Thymus (tissue), 11 donors: ENCODE results near the gene OSM. TPM values are rescaled to one million over a fixed set of nuclear protein-coding genes. Genes with fewer than 3 reads are reported as not detected.

Experiments used
- DNase-seq, 9 donors: peaks; one replicate each; pipeline ENCODE4 v3.0.0-alpha.2; 2013; ENCODE audit warnings: low spot score in 9 of 9, low read depth in 6 of 9, missing footprints in 1 of 9
- H3K27ac ChIP-seq, 2 donors: one replicate each; pipeline ENCODE4 v1.5.1; 2013; ENCODE audit warnings: control low read depth in 1 of 2, low read depth in 1 of 2, low read length in 1 of 2, mild to moderate bottlenecking in 1 of 2, moderate library complexity in 1 of 2
- H3K27me3 ChIP-seq, 2 donors: one replicate each; pipeline ENCODE4 v1.5.1; 2013; ENCODE audit warnings: low read length in 1 of 2; ENCODE audit not compliant: control insufficient read depth in 2 of 2, insufficient read depth in 1 of 2
- H3K36me3 ChIP-seq, 2 donors: one replicate each; pipeline ENCODE4 v1.5.1; 2013; ENCODE audit warnings: low read length in 1 of 2, mild to moderate bottlenecking in 1 of 2, moderate library complexity in 1 of 2; ENCODE audit not compliant: control insufficient read depth in 2 of 2, insufficient read depth in 2 of 2
- H3K4me1 ChIP-seq, 2 donors: one replicate each; pipeline ENCODE4 v1.5.1; 2013; ENCODE audit warnings: low read length in 2 of 2; ENCODE audit not compliant: control insufficient read depth in 2 of 2, insufficient read depth in 2 of 2
- H3K4me3 ChIP-seq, 2 donors: one replicate each; pipeline ENCODE4 v1.5.1; 2013; ENCODE audit warnings: low read length in 2 of 2, control low read depth in 1 of 2, mild to moderate bottlenecking in 1 of 2
- H3K9me3 ChIP-seq, 2 donors: one replicate each; pipeline ENCODE4 v1.5.1; 2013; ENCODE audit warnings: low read length in 1 of 2, mild to moderate bottlenecking in 1 of 2; ENCODE audit not compliant: control insufficient read depth in 2 of 2, insufficient read depth in 1 of 2
- WGBS: extraction: QIAGEN DNeasy Blood & Tissue Kit; methylation state at CpG from one replicate; pipeline ENCODE4 v1.1.7; 2013; 5-methylcytosine and 5-hydroxymethylcytosine counted together
- polyA plus RNA-seq: library from polyadenylated mRNA; stranded (reverse); fragments of 200-250 nt; gene quantifications from one replicate; pipeline ENCODE4 v1.2.3, GENCODE V29; 2013
- total RNA-seq: library from RNA; stranded (reverse); fragments of 120-200 nt; gene quantifications from one replicate; pipeline ENCODE4 v1.2.4, GENCODE V29; 2013
- donor health status: healthy.

OSM gene
- total and polyA plus RNA-seq, 2 donors: 1.9 to 6.0 TPM

- peaks cover 0 to 7% of the 10 kb centered on the region in 2 donors for H3K9me3 ChIP-seq
- 92% methylated on average over 4 of the region's 4 CpGs for WGBS
- no peaks in the 10 kb centered on the region for H3K27me3 ChIP-seq
- DNase-seq: no peak
- H3K4me3 ChIP-seq: no peak overlapping the region
- H3K27ac ChIP-seq: no peak overlapping the region
- peaks cover 0 to 10% of the 10 kb centered on the region in 2 donors for H3K36me3 ChIP-seq
- H3K4me1 ChIP-seq: peaks cover 4 to 22% of the 10 kb centered on the region in 2 donors
Observed at GRCh38 chr22:30283342-30283741, 16.7 kb upstream of the OSM start.

DNA sequence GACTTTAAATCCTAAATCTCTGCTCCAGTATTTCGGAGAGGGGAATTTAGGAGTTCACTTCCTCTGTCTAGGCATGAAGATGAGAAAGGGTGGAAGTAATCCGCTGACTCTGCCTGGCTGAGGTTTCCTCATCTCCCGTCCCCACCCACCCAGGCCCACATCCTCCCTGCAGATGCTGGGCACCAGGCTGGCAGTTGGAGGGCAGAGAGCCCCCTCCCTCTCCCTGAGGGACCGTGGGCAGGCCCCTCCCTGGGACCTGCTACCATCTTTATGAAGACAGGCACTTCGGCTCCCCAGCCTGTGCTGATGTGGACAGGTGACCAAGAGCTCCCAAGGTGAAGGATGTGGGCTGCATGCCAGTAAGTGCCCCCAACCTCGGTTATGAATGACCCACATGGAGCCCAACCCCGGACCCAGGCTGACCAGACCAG, 16.0 kb upstream of the OSM start:
- peaks cover 0 to 10% of the 10 kb centered on the region in 2 donors for H3K36me3 ChIP-seq
- no peak overlapping the region for H3K4me3 ChIP-seq
- 24% methylated on average over 7 of the region's 7 CpGs for WGBS
- H3K4me1 ChIP-seq: peaks cover 4 to 22% of the 10 kb centered on the region in 2 donors
- H3K27me3 ChIP-seq: no peaks in the 10 kb centered on the region
- no peak for DNase-seq
- peaks cover 0 to 7% of the 10 kb centered on the region in 2 donors for H3K9me3 ChIP-seq
- no peak overlapping the region for H3K27ac ChIP-seq

GRCh38 chr22:30280505-30280904, 13.9 kb upstream of the OSM start:
- Histone ChIP-seq H3K9me3 (no peaks in the 10 kb centered on the region), H3K4me3 (no peak overlapping the region), H3K4me1 (peaks cover 13 to 27% of the 10 kb centered on the region in 2 donors), H3K27ac (no peak overlapping the region), H3K36me3 (peaks cover 0 to 1% of the 10 kb centered on the region in 2 donors), H3K27me3 (no peaks in the 10 kb centered on the region)
- WGBS: 96% methylated on average over 8 of the region's 8 CpGs
- no peak for DNase-seq

DNA sequence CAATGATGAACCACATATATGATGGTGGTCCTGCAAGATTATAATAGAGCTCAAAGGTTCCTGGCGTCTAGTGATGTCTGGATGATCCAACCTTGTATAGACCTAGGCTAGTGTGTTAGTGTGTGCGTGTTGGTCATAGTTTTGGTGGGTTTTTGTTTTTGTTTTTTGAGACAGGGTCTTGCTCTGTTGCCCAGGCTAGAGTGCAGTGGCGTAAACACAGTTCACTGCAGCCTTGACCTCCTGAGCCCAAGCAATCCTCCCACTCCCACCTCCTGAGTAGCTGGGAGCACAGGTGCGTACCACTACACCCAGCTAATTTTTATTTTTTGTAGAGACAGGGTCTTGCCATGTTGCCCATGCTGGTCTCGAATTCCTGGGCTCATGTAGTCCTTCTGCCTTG, 13.3 kb upstream of the OSM start:
- peaks cover 16 to 29% of the 10 kb centered on the region in 2 donors for H3K4me1 ChIP-seq
- no peaks in the 10 kb centered on the region for H3K36me3 ChIP-seq
- no peak overlapping the region for H3K27ac ChIP-seq
- no peak for DNase-seq
- H3K9me3 ChIP-seq: no peaks in the 10 kb centered on the region
- H3K4me3 ChIP-seq: no peak overlapping the region
- WGBS: 98% methylated on average over 5 of the region's 5 CpGs
- no peaks in the 10 kb centered on the region for H3K27me3 ChIP-seq

DNA sequence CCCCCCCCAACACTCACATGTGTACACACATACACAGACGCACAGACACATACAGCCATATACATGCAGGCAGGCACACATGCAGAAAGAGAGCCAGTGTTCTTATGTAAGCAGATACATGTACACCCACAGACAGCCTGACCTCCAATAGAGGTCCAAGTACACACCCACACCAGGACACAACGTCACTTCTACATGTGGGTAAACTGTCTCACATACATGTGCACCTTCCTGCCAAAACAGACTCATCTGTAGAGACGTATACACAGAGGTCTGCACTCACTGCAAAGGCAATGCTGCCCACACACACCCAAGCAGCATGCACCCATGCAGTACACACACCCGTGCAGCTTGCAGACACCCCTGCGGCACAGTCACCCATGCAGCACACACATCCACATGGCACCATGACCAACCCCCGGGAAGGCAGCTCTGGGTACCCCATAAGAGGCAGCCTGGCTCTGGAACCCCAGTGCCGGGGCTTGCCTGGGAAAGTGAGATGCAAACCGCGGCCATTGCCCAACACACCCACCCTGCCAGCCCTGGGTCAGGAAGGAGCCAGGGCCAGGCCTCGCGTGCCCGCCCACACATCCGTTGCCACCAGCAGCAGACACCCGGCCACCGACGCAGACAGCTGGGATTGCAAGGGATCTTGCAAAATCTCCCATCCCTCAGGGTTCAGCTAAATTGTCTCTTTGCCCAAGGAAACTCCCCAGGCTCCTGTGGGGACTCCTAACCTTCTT, 12.6 kb upstream of the OSM start:
- Histone ChIP-seq H3K4me1 (peaks cover 16 to 33% of the 10 kb centered on the region in 2 donors), H3K27me3 (no peaks in the 10 kb centered on the region), H3K9me3 (no peaks in the 10 kb centered on the region), H3K27ac (no peak overlapping the region), H3K4me3 (no peak overlapping the region), H3K36me3 (no peaks in the 10 kb centered on the region)
- DNase-seq: no peak
- WGBS: 89% methylated on average over 16 of the region's 16 CpGs

DNA sequence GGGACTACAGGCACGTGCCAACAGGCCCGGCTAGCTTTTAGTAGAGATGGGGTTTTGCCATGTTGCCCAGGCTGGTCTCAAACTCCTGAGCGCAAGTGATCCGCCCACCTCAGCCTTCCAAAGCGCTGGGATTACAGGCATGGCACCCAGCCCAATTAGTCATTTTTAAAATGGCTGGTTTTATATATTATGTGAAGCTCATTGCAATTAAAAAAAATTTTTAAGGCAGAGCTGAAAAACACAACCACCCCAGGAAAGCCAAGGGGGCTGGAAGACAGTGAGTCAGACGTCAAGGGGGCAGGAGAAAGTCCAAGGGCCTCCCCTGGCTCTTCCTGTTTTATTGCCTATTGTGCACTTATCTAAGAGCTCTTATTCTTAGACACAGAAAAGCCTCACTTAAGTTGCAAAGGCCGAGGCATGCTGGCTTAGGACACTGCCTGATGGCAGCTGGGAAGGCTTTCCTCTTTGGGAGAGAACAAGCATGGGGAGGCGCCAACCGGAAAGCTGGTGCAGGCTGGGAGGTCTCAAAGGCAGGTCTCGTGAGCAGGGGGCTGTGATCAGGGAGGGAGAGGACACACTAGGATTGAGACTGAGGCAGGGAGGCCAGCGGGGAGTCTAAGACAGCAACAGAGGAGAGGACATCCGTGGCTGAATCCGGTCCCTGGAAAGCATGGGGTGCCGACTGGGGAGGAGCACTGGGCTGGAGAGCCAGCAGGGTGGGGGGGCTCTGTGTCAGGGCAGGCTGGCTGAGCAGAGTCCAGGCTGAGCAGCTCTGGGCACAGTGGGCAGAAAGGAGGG, 11.1 kb upstream of the OSM start:
- no peak overlapping the region for H3K4me3 ChIP-seq
- H3K36me3 ChIP-seq: no peaks in the 10 kb centered on the region
- no peak for DNase-seq
- no peak overlapping the region for H3K27ac ChIP-seq
- no peaks in the 10 kb centered on the region for H3K27me3 ChIP-seq
- WGBS: 75% methylated on average over 14 of the region's 14 CpGs
- peaks cover 16 to 29% of the 10 kb centered on the region in 2 donors for H3K4me1 ChIP-seq
- no peaks in the 10 kb centered on the region for H3K9me3 ChIP-seq

GRCh38 chr22:30276039-30276438, 9.4 kb upstream of the OSM start:
- no peak for DNase-seq
- no peaks in the 10 kb centered on the region for H3K27me3 ChIP-seq
- H3K27ac ChIP-seq: no peak overlapping the region
- H3K36me3 ChIP-seq: no peaks in the 10 kb centered on the region
- no peak overlapping the region for H3K4me3 ChIP-seq
- H3K9me3 ChIP-seq: no peaks in the 10 kb centered on the region
- H3K4me1 ChIP-seq: peaks cover 12 to 23% of the 10 kb centered on the region in 2 donors
- WGBS: 33% methylated on average over 8 of the region's 8 CpGs

GRCh38 chr22:30275625-30276024, 9.0 kb upstream of the OSM start:
- 67% methylated on average over 8 of the region's 8 CpGs for WGBS
- H3K4me1 ChIP-seq: peaks cover 12 to 23% of the 10 kb centered on the region in 2 donors
- H3K27ac ChIP-seq: no peak overlapping the region
- H3K36me3 ChIP-seq: peaks cover 0 to 4% of the 10 kb centered on the region in 2 donors
- no peaks in the 10 kb centered on the region for H3K27me3 ChIP-seq
- no peak for DNase-seq
- no peak overlapping the region for H3K4me3 ChIP-seq
- H3K9me3 ChIP-seq: no peaks in the 10 kb centered on the region

DNA sequence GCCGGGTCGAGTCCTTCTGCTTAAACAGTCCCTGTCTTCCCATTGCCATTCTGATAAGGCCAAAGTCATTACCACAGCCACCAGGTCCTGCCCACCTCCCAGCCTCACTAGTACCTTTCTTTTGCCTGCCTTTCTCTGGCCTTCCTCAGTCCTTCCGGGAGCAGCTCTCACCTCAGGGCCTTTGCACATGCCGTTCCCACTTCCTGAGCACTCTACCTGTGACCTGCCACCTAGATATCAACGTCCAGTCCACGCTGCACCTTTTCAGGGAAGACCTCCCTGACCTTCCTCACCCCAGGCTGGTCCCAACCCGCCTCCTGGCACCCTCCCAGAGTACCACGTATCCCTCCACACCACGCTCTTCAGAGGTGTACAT, 7.8 kb upstream of the OSM start:
- Histone ChIP-seq H3K27me3 (no peaks in the 10 kb centered on the region), H3K4me1 (peaks cover 12 to 23% of the 10 kb centered on the region in 2 donors), H3K4me3 (no peak overlapping the region), H3K27ac (no peak overlapping the region), H3K36me3 (peaks cover 0 to 4% of the 10 kb centered on the region in 2 donors), H3K9me3 (no peaks in the 10 kb centered on the region)
- DNase-seq: no peak
- WGBS: 96% methylated on average over 9 of the region's 9 CpGs
